Fibroblast of lung (primary cell): ENCODE results near the gene MSI2. TPM values are rescaled to one million over a fixed set of nuclear protein-coding genes. Genes with fewer than 3 reads are reported as not detected.

Experiments
- DNase-seq, 2 donors: peaks; one replicate each; pipeline versions ENCODE4 v3.0.0 to v3.0.0-alpha.2; 2010; ENCODE audit warnings: low read depth in 2 of 2
- H2AFZ ChIP-seq: 2 replicates; pipeline ENCODE4 v1.5.1; 2012; ENCODE audit warnings: low read length, control low read depth, inconsistent platforms
- H3K27ac ChIP-seq: 2 replicates; pipeline ENCODE4 v1.5.1; 2011; ENCODE audit warnings: low read length, control low read depth; ENCODE audit not compliant: insufficient read depth
- H3K27me3 ChIP-seq: 2 replicates; pipeline ENCODE4 v1.5.1; 2011; ENCODE audit warnings: mild to moderate bottlenecking, low read length; ENCODE audit not compliant: control insufficient read depth, insufficient read depth
- H3K36me3 ChIP-seq: 2 replicates; pipeline ENCODE4 v1.5.1; 2011; ENCODE audit warnings: low read length; ENCODE audit not compliant: control insufficient read depth, insufficient read depth
- H3K4me1 ChIP-seq: 2 replicates; pipeline ENCODE4 v1.5.1; 2011; ENCODE audit warnings: low read length; ENCODE audit not compliant: control insufficient read depth, insufficient read depth; ENCODE audit errors: extremely low read depth
- H3K4me2 ChIP-seq: 2 replicates; pipeline ENCODE4 v1.5.1; 2011; ENCODE audit warnings: low read length, control low read depth; ENCODE audit not compliant: insufficient read depth; ENCODE audit errors: extremely low read depth
- H3K4me3 ChIP-seq, 4 experiments: fragments of 200-600 bp in 1 of 4; sonication (generic) in 1 of 4; replicated peaks in 1 of 4; 2 replicates each; pipeline ENCODE4 v1.5.1; 2011 to 2016; ENCODE audit warnings: low read length in 4 of 4, low read depth in 3 of 4, mild to moderate bottlenecking in 3 of 4, control low read depth in 2 of 4, inconsistent platforms in 1 of 4, mixed read lengths in 1 of 4; ENCODE audit not compliant: insufficient read depth in 1 of 4; ENCODE audit errors: control extremely low read depth in 1 of 4
- H3K79me2 ChIP-seq: 2 replicates; pipeline ENCODE4 v1.5.1; 2012; ENCODE audit warnings: mild to moderate bottlenecking, low read length, inconsistent platforms; ENCODE audit not compliant: control insufficient read depth, insufficient read depth
- H3K9ac ChIP-seq: 2 replicates; pipeline ENCODE4 v1.5.1; 2011; ENCODE audit warnings: mild to moderate bottlenecking, low read length, control low read depth; ENCODE audit not compliant: insufficient read depth
- H3K9me3 ChIP-seq: 2 replicates; pipeline ENCODE4 v1.5.1; 2012; ENCODE audit warnings: low read depth, low read length; ENCODE audit not compliant: control insufficient read depth, insufficient read depth
- H4K20me1 ChIP-seq: 2 replicates; pipeline ENCODE4 v1.5.1; 2011; ENCODE audit warnings: low read length; ENCODE audit not compliant: control insufficient read depth, insufficient read depth; ENCODE audit errors: extremely low read depth
- EZH2 ChIP-seq: IDR thresholded peaks from 2 replicates; pipeline ENCODE4 v1.5.1; 2012; ENCODE audit warnings: low read length, control low read depth, mild to moderate bottlenecking; ENCODE audit errors: missing control alignments
- polyA plus RNA-seq, 2 donors: library from polyadenylated mRNA; depleted of rRNA in 1 of 2; stranded (reverse) in 1 of 2; unstranded in 1 of 2; fragments of >200 nt; gene quantifications; 2 replicates each; pipeline ENCODE4 v1.2.1, GENCODE V29; 2011 to 2012; ENCODE audit warnings: missing spikeins in 1 of 2
- total RNA-seq: library from RNA; depleted of rRNA; stranded (reverse); fragments of >200 nt; gene quantifications from 2 replicates; pipeline ENCODE4 v1.2.1, GENCODE V29; 2014
- TF ChIP-seq, protein P1 (sequence below), 2 donors: IDR thresholded peaks in 1 of 2; conservative IDR thresholded peaks in 1 of 2; 1 replicate in 1 of 2; 2 replicates in 1 of 2; pipeline ENCODE4 v1.5.1; 2011 to 2012; ENCODE audit warnings: low read length in 2 of 2, control low read depth in 1 of 2, inconsistent platforms in 1 of 2, low read depth in 1 of 2, mild to moderate bottlenecking in 1 of 2

Gene MSI2
- total and polyA plus RNA-seq, 2 donors (not counting 1 experiment from before 2014, with no cell fraction given): 6.8 to 14.2 TPM

DNA sequence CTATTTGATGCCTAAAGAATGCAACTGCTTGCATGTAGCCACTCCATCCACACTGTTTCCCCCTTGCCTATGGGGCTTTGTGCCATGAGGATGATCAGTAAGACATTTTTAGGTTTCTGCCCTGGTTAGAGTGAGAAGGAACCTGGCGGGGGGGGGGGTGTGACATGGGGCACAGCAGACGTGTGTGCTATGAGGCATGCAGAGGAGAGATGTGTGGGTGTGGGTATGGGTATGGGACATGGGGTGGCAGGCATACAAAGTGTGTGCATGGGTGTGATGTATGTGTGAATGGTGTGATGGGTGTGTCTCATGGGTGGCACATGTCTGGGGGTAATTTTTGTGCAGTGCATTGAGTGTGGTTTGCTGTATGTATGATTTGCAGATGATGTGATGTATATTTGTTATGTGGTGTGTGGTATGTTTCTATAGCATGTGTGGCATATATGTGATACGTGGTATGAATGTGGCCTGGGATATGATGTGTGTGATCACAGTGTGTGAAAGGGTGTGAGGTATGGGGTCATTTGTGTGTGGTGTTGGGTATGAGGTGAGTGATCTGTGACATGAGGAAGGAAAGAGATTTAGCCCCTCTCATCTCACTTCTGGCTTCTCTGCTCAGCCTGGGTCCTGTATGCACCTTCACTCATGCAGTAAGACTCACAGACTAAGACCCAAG is 473.8 kb downstream of the MSI2 start:
- Histone ChIP-seq H3K27me3 (no peaks in the 10 kb centered on the region), H2AFZ (no peak overlapping the region), H3K9ac (no peak overlapping the region), H3K27ac (no peak overlapping the region), H4K20me1 (no peaks in the 10 kb centered on the region), H3K36me3 (no peaks in the 10 kb centered on the region), H3K4me2 (no peak overlapping the region), H3K4me1 (no peaks in the 10 kb centered on the region), H3K9me3 (no peaks in the 10 kb centered on the region), H3K4me3 (no peak overlapping the region), H3K79me2 (no peaks in the 10 kb centered on the region)
- no peak for TF ChIP-seq EZH2
- TF ChIP-seq, protein P1, sequence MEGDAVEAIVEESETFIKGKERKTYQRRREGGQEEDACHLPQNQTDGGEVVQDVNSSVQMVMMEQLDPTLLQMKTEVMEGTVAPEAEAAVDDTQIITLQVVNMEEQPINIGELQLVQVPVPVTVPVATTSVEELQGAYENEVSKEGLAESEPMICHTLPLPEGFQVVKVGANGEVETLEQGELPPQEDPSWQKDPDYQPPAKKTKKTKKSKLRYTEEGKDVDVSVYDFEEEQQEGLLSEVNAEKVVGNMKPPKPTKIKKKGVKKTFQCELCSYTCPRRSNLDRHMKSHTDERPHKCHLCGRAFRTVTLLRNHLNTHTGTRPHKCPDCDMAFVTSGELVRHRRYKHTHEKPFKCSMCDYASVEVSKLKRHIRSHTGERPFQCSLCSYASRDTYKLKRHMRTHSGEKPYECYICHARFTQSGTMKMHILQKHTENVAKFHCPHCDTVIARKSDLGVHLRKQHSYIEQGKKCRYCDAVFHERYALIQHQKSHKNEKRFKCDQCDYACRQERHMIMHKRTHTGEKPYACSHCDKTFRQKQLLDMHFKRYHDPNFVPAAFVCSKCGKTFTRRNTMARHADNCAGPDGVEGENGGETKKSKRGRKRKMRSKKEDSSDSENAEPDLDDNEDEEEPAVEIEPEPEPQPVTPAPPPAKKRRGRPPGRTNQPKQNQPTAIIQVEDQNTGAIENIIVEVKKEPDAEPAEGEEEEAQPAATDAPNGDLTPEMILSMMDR (conservative IDR thresholded peaks at IDR 0.05 in 1 of 2, IDR thresholded peaks at IDR 0.05 in 1 of 2; ENCODE audit: low read depth in 1 of 2, low read length in 2 of 2): no peak
- DNase-seq: no peak

DNA sequence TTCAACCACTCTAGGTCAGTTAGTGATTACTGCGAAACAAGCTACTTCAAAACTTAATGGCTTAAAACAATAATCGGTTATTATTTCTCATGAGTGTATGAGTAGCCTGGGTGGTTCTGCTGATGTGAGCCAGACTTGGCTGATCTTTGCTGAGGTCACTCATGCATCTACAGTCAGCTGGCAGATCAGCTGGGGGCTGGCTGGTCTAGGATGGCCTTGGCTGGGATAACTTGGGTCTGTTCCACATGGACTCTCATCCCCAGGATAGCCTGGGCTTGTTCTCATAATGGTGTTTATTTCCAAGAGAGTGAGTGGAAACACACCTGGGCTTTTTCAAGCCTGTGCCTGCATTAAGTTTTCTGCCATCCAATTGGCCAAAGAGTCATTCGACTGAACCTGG is 475.7 kb downstream of the MSI2 start:
- H3K4me3 ChIP-seq: no peak overlapping the region
- H3K4me1 ChIP-seq: no peaks in the 10 kb centered on the region
- no peaks in the 10 kb centered on the region for H3K36me3 ChIP-seq
- H3K4me2 ChIP-seq: no peak overlapping the region
- no peaks in the 10 kb centered on the region for H4K20me1 ChIP-seq
- no peak overlapping the region for H2AFZ ChIP-seq
- DNase-seq: no peak
- no peak overlapping the region for H3K9ac ChIP-seq
- TF ChIP-seq, protein P1 (conservative IDR thresholded peaks at IDR 0.05 in 1 of 2, IDR thresholded peaks at IDR 0.05 in 1 of 2; ENCODE audit: low read depth in 1 of 2, low read length in 2 of 2): no peak
- no peak for TF ChIP-seq EZH2
- H3K9me3 ChIP-seq: no peaks in the 10 kb centered on the region
- H3K79me2 ChIP-seq: no peaks in the 10 kb centered on the region
- H3K27ac ChIP-seq: no peak overlapping the region
- H3K27me3 ChIP-seq: no peaks in the 10 kb centered on the region

DNA sequence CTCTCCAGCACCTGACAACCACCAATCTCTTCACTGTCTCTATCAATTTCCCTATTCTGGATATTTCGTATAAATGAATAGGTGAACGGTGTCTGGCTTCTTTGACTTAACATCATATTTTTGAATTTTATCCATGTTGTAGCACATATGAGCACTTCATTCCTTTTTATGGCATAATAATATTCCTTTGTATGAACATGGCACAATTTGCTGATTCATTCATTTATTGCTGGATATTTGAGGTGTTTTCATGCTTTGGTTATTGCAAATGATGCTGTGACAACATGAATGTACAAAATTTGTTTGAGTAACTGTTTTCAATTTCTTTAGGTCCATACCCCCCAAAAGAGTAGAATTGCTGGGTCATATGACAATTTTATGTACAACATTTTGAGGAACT is 476.8 kb downstream of the MSI2 start:
- DNase-seq: no peak
- Histone ChIP-seq H3K27ac (no peak overlapping the region), H3K36me3 (no peaks in the 10 kb centered on the region), H3K27me3 (no peaks in the 10 kb centered on the region), H2AFZ (no peak overlapping the region), H3K79me2 (no peaks in the 10 kb centered on the region), H4K20me1 (no peaks in the 10 kb centered on the region), H3K4me3 (no peak overlapping the region), H3K4me2 (no peak overlapping the region), H3K9me3 (no peaks in the 10 kb centered on the region), H3K4me1 (no peaks in the 10 kb centered on the region), H3K9ac (no peak overlapping the region)
- TF ChIP-seq EZH2: no peak
- TF ChIP-seq, protein P1 (conservative IDR thresholded peaks at IDR 0.05 in 1 of 2, IDR thresholded peaks at IDR 0.05 in 1 of 2; ENCODE audit: low read depth in 1 of 2, low read length in 2 of 2): no peak

Other genes with a start within 250 kb of the MSI2 start
- 9.1 and 13.9 TPM in 2 replicates for gene AKAP1, start 171.3 kb upstream of the MSI2 start, total RNA-seq
- 4.8 and 12.8 TPM in 2 replicates for gene AKAP1, start 171.3 kb upstream of the MSI2 start, polyA plus RNA-seq